ENCODE measurements around the gene PDE11A. TPM values are rescaled to one million over a fixed set of nuclear protein-coding genes. Genes with fewer than 3 reads are reported as not detected.
"Not testable (repeated sequence)": the region's sequence is repeated elsewhere in the genome, so short reads cannot be mapped to it uniquely, and the experiment has no call there.

Gene PDE11A
- total RNA-seq, 2 experiments from 2014 or later, result not detected

DNA sequence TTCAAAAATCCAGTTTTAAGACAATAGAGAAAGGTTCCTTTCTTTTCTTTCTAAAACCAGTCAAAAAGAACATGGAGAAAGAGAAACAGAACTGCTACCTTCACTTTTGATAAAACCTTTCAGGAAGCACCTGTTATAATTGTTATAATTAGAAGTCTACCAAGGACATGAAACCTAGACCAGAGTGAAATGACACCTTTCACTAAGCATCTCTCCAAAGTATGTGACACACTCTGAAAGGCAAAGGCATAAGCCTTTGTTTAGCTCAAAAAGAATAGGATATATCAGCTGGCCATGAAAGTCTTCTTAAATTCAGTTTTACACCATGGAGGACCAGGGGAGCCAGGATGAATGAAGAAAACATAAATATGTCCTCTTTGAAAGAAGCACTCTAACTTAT lies 20.9 kb upstream of the PDE11A start:
- DNase-seq, result no peak
- ATAC-seq, result no peak
- POLR2A ChIA-PET, result no interaction called here
- H3K36me3 Mint-ChIP-seq (ENCODE audit: low read depth), result no peaks in the 10 kb centered on the region
- CTCF ChIA-PET, result interaction anchor here (1.2 kb wide), 1 partner anchor 24 kb away, joined by 3 read pairs; no protein-coding TSS in a partner anchor
- H3K4me3 Mint-ChIP-seq, result no peak overlapping the region
- H3K27ac Mint-ChIP-seq, result no peak overlapping the region
- H3K27me3 Mint-ChIP-seq, result peaks cover 4% of the 10 kb centered on the region
- H3K4me1 Mint-ChIP-seq (ENCODE audit: low read depth), result no peaks in the 10 kb centered on the region
- no peaks in the 10 kb centered on the region for H3K9me3 Mint-ChIP-seq
- TF ChIP-seq, protein P1, sequence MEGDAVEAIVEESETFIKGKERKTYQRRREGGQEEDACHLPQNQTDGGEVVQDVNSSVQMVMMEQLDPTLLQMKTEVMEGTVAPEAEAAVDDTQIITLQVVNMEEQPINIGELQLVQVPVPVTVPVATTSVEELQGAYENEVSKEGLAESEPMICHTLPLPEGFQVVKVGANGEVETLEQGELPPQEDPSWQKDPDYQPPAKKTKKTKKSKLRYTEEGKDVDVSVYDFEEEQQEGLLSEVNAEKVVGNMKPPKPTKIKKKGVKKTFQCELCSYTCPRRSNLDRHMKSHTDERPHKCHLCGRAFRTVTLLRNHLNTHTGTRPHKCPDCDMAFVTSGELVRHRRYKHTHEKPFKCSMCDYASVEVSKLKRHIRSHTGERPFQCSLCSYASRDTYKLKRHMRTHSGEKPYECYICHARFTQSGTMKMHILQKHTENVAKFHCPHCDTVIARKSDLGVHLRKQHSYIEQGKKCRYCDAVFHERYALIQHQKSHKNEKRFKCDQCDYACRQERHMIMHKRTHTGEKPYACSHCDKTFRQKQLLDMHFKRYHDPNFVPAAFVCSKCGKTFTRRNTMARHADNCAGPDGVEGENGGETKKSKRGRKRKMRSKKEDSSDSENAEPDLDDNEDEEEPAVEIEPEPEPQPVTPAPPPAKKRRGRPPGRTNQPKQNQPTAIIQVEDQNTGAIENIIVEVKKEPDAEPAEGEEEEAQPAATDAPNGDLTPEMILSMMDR (IDR thresholded peaks at IDR 0.05), result no peak
- intact Hi-C loops (cut with micrococcal nuclease), result no loop called here

DNA sequence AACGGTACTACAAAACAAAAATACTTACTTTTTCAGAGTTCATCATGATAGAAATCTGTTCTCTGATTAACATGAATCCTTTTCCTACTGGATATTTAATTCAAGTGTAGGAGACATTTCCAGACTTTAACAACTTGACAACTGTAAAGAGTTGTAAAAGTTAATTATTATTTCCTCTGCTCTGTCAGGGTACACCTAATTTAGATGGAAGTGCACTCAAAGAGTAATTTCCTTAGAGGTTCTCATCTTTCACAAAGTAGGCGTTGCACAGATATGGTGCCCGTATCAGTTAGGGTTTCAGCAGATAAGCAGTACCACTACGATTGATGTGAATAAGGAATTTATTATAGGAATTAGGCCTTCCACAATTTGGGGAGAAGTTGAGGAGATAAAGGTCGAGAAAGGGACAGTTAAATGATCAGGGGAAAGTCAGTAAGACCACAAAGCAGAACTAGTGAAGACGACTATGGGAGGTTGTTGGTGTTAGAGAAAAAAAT lies 16.2 kb upstream of the PDE11A start:
- H3K9me3 Mint-ChIP-seq, result no peaks in the 10 kb centered on the region
- ATAC-seq, result no peak
- TF ChIP-seq, protein P1 (IDR thresholded peaks at IDR 0.05), result no peak
- no peaks in the 10 kb centered on the region for H3K36me3 Mint-ChIP-seq (ENCODE audit: low read depth)
- DNase-seq, result no peak
- H3K4me3 Mint-ChIP-seq, result no peak overlapping the region
- no peak overlapping the region for H3K27ac Mint-ChIP-seq
- no peaks in the 10 kb centered on the region for H3K4me1 Mint-ChIP-seq (ENCODE audit: low read depth)
- intact Hi-C loops (cut with micrococcal nuclease), result no loop called here
- peaks cover 1% of the 10 kb centered on the region for H3K27me3 Mint-ChIP-seq
- ChIA-PET CTCF (no interaction called here), POLR2A (no interaction called here)

DNA sequence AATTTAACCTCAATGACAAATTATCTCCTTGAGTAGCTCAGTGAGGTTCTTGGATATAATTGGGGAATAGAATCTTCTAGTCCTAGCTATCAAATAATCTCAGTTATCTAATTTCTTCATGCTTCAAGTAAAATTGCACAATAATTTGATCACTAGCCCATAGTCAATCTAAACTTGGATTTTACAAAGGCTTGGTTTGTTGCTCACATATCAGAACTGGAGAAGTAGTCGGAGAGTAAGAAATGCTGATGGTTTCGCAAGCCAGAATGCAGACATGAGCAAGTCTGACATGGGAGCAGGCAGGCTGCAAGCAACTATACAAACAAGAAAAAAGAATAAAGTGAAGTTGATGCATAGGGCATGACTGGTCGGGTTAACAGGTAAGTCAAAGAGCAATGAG lies 11.7 kb upstream of the PDE11A start:
- CTCF ChIA-PET, result interaction anchor here (1.1 kb wide), 1 partner anchor 27 kb away, joined by 5 read pairs; no protein-coding TSS in a partner anchor
- no peaks in the 10 kb centered on the region for H3K36me3 Mint-ChIP-seq (ENCODE audit: low read depth)
- H3K27me3 Mint-ChIP-seq, result peaks cover 6% of the 10 kb centered on the region
- no peak for DNase-seq
- POLR2A ChIA-PET, result no interaction called here
- H3K27ac Mint-ChIP-seq, result no peak overlapping the region
- H3K4me1 Mint-ChIP-seq (ENCODE audit: low read depth), result no peaks in the 10 kb centered on the region
- ATAC-seq, result no peak
- no peak overlapping the region for H3K4me3 Mint-ChIP-seq
- H3K9me3 Mint-ChIP-seq, result peaks cover 4% of the 10 kb centered on the region
- intact Hi-C loops (cut with micrococcal nuclease), result no loop called here
- TF ChIP-seq, protein P1 (IDR thresholded peaks at IDR 0.05), result no peak

DNA sequence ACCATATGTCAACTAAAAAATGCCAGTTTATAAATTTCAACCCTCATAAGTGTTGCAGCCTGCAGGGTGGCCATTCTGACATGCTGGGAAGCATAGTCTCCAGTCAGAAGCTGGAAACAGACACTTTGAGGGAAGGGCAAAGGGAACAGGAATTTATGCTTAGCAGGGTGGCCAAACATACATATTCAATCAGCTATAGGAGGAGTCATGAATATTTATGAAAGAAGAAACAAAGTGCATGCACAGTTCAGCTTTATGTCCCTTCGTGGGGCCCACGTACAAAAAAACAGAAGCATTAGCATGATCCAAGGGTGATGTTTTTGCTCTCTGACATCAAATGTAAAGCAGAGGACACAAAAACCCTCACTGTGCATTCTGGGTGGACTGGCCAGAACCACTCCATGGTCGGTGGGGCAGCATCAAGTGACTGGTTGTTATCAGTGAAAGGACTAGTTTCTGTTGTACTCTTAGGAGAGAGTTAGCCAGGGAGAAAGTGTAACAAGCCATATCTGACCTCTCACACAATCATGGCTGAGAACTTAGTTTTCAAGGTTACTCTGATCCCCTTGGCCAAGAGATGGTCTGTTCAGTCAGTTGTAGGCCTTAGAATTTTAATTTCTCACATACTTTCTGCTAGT lies 9.9 kb upstream of the PDE11A start:
- Mint-ChIP-seq H3K4me1 (ENCODE audit: low read depth) (no peaks in the 10 kb centered on the region), H3K4me3 (no peak overlapping the region), H3K9me3 (peaks cover 6% of the 10 kb centered on the region), H3K36me3 (ENCODE audit: low read depth) (no peaks in the 10 kb centered on the region), H3K27me3 (peaks cover 13% of the 10 kb centered on the region), H3K27ac (no peak overlapping the region)
- TF ChIP-seq, protein P1 (IDR thresholded peaks at IDR 0.05), result no peak
- DNase-seq, result no peak
- no peak for ATAC-seq
- CTCF ChIA-PET, result no interaction called here
- intact Hi-C loops (cut with micrococcal nuclease), result no loop called here
- POLR2A ChIA-PET, result no interaction called here

DNA sequence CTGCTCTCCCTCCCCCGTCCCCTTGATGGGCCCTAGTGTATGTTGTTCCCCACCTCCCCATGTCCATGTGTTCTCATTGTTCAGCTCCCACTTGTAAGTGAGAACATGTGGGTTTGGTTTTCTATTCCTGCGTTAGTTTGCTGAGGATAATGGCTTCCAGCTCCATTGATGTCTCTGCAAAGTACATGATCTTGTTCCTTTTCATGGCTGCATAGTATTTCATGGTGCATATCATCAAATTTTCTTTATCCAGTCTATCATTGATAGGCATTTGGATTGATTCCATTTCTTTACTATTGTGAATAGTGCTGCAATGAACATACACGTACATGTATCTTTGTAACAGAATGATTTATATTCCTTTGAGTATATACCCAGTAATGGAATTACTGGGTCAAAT lies 6.7 kb upstream of the PDE11A start:
- H3K9me3 Mint-ChIP-seq; H3K4me1 Mint-ChIP-seq (ENCODE audit: low read depth); DNase-seq; H3K36me3 Mint-ChIP-seq (ENCODE audit: low read depth); ATAC-seq; intact Hi-C loops (cut with micrococcal nuclease); H3K27ac Mint-ChIP-seq; POLR2A ChIA-PET; H3K4me3 Mint-ChIP-seq: not testable (repeated sequence)
- CTCF ChIA-PET, result interaction anchor here (1.5 kb wide), 1 partner anchor 32 kb away, joined by 5 read pairs; no protein-coding TSS in a partner anchor
- H3K27me3 Mint-ChIP-seq, result peaks cover 21% of the 10 kb centered on the region
